BJ (cell line): ENCODE data around the gene ANKS1A. TPM values are rescaled to one million over a fixed set of nuclear protein-coding genes. Genes with fewer than 3 reads are reported as not detected.

Experiments
- CTCF ChIA-PET: fragments of 350-600 bp; formaldehyde crosslinking; extraction: SDS; loops from one replicate; lab custom pipeline; 2021; ENCODE audit warnings: antibody characterized with exemption, inconsistent platforms; lab: Yijun Ruan, JAX
- POLR2A ChIA-PET: fragments of 300-600 bp; sonication (Branson Sonifier 250); formaldehyde crosslinking; extraction: SDS; loops from one replicate; lab custom pipeline; 2021; ENCODE audit warnings: antibody characterized with exemption; lab: Charles Lee
- DNase-seq: peaks from one replicate; pipeline ENCODE4 v3.0.0-alpha.2; 2011; ENCODE audit warnings: low read depth
- H3K27me3 ChIP-seq: 2 replicates; pipeline ENCODE4 v1.6.0; 2011; ENCODE audit warnings: low read length; ENCODE audit not compliant: control insufficient read depth, insufficient read depth
- H3K36me3 ChIP-seq: 2 replicates; pipeline ENCODE4 v1.5.1; 2011; ENCODE audit warnings: low read length; ENCODE audit not compliant: control insufficient read depth, insufficient read depth
- H3K4me3 ChIP-seq: 2 replicates; pipeline ENCODE4 v1.5.1; 2011; ENCODE audit warnings: low read depth, mild to moderate bottlenecking, control low read depth, low read length
- polyA plus RNA-seq: library from polyadenylated mRNA; depleted of rRNA; stranded (reverse); fragments of >200 nt; gene quantifications from 2 replicates; pipeline ENCODE4 v1.2.3, GENCODE V29; 2011
- TF ChIP-seq, protein P1 (sequence below): IDR thresholded peaks from 2 replicates; pipeline ENCODE4 v1.5.1; 2011; ENCODE audit warnings: low read depth, mild to moderate bottlenecking, control low read depth, inconsistent platforms, low read length, moderate library complexity; ENCODE audit not compliant: insufficient read depth

Gene ANKS1A
- polyA plus RNA-seq, 1 experiment: 4.2 TPM

DNA sequence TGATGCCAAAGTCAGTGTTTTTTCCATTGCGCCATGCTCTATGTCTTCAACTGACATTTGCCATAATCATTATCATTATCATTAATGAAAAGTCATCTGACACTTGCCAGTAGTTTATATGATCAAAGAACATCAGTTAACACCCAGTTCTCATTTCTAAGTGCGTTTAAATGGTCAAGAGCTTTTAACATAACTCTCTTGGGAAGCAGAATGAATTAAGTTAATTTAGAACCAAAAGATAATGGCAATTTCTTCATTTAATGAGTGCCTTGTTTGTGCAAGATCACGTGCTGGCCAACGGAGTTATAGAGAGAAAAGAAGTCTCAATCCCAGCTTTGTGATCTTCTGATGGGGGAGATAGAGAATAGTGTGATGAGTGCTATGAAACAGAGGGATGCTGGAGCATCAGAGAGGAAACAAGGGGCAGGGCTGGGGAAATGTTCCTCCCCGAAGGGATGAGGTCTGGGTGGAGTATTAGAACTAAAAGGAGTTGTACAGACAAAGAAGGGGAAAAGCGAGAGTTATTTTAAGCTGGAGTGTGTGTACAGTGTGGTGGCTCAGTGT lies 20.3 kb downstream of the ANKS1A start:
- no peaks in the 10 kb centered on the region for H3K27me3 ChIP-seq
- ChIA-PET CTCF (no interaction called here), POLR2A (no interaction called here)
- TF ChIP-seq, protein P1, sequence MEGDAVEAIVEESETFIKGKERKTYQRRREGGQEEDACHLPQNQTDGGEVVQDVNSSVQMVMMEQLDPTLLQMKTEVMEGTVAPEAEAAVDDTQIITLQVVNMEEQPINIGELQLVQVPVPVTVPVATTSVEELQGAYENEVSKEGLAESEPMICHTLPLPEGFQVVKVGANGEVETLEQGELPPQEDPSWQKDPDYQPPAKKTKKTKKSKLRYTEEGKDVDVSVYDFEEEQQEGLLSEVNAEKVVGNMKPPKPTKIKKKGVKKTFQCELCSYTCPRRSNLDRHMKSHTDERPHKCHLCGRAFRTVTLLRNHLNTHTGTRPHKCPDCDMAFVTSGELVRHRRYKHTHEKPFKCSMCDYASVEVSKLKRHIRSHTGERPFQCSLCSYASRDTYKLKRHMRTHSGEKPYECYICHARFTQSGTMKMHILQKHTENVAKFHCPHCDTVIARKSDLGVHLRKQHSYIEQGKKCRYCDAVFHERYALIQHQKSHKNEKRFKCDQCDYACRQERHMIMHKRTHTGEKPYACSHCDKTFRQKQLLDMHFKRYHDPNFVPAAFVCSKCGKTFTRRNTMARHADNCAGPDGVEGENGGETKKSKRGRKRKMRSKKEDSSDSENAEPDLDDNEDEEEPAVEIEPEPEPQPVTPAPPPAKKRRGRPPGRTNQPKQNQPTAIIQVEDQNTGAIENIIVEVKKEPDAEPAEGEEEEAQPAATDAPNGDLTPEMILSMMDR: no peak
- no peaks in the 10 kb centered on the region for H3K36me3 ChIP-seq
- H3K4me3 ChIP-seq: no peak overlapping the region
- no peak for DNase-seq

DNA sequence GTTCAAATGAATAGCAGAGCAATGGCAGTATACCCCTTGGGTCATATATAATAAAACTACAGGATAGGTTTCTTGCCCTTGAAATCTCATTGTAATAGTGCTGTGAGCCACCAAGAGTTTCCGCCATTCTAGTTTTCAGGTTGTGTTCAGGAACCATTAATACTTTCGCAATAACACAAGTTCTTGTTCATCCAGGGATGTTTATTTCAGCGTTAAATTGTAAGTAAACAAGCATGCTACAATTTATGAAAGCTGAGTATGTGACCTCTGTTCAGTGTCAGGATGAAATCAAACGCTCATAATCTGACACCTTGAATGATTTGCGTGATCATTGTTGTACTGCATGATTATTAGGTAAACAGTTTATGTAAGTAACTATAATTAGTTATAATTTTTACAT lies 22.8 kb downstream of the ANKS1A start:
- TF ChIP-seq, protein P1: no peak
- no peaks in the 10 kb centered on the region for H3K36me3 ChIP-seq
- POLR2A ChIA-PET: no interaction called here
- CTCF ChIA-PET: interaction anchor here (1.3 to 1.9 kb wide), 2 partner anchors 10 to 14 kb away, joined by 4 to 6 read pairs; no protein-coding TSS in a partner anchor
- H3K27me3 ChIP-seq: no peaks in the 10 kb centered on the region
- H3K4me3 ChIP-seq: no peak overlapping the region
- DNase-seq: no peak

DNA sequence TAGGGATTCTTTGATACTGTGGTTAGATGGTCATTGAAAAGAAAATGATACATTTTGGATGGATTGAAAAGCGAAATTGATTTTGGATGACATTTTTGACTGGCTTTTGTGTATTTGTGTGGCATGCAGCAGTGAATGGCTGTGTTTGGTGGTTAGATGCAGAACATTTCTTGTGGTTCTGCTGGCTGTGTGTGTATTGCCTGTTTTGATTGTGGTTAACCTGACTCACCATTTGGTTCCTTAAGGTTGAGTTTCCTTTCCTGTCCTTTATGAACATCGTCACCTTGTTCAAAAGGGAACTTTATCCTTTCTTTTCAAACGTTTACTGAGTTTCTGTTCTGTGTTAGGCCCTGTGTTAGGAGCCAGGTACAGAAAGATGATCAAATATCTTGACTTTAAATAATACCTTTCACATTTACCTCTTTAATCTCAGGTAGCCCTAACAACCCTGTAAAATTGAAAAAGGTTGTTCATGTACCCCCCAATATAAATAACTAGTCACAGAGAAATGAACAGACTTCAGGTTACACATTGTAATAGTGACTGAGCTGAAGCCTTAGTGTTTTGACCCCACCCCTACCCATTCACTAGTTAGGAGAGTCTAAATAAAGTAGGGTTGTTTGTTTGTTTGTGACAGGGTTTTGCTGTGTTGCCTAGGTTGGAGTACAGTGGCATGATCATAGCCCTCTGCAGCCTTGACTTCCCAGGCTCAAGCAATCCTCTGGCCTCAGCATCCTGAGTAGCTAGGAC lies 23.8 kb downstream of the ANKS1A start:
- POLR2A ChIA-PET: no interaction called here
- CTCF ChIA-PET: interaction anchor here (1.9 kb wide), 1 partner anchor 15 kb away, joined by 6 read pairs; no protein-coding TSS in a partner anchor
- peak; percentile 26 for DNase-seq
- no peak overlapping the region for H3K4me3 ChIP-seq
- TF ChIP-seq, protein P1: no peak
- H3K36me3 ChIP-seq: no peaks in the 10 kb centered on the region
- no peaks in the 10 kb centered on the region for H3K27me3 ChIP-seq

DNA sequence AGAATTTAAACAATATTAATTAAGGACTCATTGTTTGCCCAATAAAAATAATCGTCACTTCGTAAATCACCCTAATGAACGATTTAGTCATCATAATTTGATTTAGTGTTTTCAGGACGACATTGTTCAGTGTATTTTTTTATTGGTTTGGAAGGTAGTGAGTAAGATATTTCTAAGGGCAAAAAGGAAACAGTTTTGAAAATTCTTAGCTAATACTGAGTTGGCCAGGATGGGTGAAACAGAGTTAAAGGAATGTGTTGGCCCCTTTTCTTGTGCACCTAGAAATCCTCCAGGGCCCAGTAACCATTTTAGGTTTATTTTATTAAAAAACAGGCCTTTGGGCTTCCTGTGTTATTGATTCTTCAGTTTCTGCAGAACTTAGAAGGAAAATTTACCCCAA lies 25.3 kb downstream of the ANKS1A start:
- Histone ChIP-seq H3K36me3 (no peaks in the 10 kb centered on the region), H3K4me3 (no peak overlapping the region), H3K27me3 (no peaks in the 10 kb centered on the region)
- DNase-seq: no peak
- POLR2A ChIA-PET: no interaction called here
- CTCF ChIA-PET: no interaction called here
- TF ChIP-seq, protein P1: no peak

DNA sequence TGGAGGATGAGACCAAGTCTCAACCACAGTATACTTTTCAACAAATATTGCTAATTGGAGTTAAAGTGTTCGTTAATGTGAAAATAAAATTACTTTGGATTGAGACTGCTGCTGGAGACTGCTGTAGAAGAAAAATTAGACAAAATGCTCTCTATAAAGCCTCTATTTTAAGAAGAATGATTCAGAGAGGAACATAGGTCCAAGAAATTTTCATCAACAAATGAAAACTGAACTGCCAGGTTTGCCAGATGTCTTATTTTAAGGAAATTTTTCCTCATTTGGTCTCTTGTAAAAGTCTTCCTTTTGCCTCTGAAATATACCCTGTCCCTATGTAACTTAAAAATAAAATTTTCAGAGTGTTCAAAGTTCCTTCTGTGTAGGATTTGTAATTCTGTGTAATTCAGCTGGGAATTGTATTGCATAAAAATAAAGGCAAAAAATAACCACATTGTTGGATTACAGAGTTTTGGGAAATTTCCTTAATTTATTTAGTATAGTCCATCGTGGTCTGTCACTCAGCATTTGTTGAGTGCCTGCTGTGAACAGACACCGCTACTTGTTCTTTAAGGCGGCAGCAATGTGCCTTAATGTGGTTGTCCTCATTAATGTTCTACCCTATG lies 27.4 kb downstream of the ANKS1A start:
- ChIA-PET CTCF (no interaction called here), POLR2A (no interaction called here)
- Histone ChIP-seq H3K4me3 (no peak overlapping the region), H3K36me3 (no peaks in the 10 kb centered on the region), H3K27me3 (no peaks in the 10 kb centered on the region)
- TF ChIP-seq, protein P1: no peak
- DNase-seq: no peak
